Midbrain (tissue), 1 donor: ENCODE measurements around the gene RYR1.
"Not testable (repeated sequence)": the region's sequence is repeated elsewhere in the genome, so short reads cannot be mapped to it uniquely, and the experiment has no call there.

ENCODE experiments used
- DNase-seq: peaks from one replicate; lab custom pipeline; 2025; lab: John Stamatoyannopoulos, UW

Gene RYR1

DNA sequence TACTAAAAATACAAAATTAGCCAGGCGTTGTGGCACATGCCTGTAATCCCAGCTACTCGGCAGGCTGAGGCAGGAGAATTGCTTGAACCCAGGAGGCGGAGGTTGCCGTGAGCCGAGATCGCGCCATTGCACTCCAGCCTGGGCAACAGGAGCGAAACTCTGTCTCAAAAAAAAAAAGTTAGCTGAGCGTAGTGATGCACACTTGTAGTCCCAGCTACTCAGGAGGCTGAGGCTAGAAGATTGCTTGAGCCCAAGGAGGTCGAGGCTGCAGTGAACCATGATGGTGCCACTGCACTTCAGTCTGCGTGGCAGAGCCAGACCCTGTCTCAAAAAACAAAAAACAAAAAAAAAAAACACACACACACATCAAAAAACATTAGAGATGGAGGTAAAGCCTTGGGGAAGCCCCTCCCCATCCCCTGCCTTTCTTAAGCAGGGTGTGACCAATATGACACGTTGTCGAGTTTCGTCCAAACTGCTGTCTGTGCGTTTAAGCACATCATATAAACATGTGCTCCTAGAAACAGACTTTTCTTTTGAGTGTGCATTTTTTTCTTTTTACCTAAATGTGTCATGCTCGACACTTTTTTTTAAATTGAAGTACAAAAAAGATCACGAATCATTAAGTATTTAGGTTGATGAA is 6.3 kb upstream of the RYR1 start:
- DNase-seq = not testable (repeated sequence)

DNA sequence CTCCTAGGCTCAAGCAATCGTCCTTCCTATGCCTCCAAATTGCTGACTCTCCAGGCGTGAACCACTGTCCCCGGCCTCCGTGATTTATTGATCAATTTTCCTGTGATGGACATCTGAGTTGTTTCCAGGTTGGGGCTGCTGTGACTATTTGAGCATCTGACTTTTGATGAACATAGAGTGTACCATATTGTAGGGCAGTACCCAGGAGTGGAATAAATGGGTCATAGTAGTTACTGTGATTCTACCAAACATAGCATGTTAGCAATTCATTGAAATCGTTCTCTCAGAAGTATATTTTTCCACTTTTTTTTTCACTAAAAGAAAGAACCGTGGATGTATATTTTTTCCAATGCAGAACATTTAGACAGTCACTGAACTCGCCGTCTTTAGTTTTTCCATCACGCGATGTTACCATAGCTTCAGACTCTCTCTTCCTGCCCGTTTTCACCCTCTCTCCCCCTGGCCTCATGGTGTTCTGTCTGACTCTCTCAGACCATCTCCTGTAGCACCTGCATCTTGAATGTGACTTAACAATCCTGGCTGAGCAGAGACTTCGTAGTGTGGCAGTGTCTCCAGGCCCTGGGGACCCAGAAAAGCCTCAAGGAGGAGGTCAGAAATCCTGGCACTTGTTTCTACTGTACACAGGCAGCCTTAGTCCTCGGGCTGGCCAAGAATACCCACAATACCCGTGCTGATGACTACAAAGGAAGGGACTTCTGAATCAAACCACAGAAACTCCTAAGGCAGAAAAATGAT is 4.3 kb upstream of the RYR1 start:
- no peak for DNase-seq

DNA sequence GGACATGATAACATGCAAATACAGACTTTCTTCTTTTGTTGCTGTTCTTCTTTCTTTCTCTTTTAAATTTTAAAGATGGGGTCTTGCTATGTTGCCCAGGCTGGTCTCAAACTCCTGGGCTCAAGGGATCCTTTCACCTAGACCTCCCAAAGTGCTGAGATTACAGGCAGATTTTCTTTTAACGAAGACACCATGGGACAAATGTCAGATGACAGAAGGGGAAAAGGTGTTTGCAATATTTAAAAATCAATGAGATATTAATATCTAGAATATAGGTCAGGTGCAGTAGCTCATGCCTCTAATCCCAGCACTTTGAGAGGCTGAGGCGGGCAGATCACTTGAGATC is 3.7 kb upstream of the RYR1 start:
- no peak for DNase-seq

DNA sequence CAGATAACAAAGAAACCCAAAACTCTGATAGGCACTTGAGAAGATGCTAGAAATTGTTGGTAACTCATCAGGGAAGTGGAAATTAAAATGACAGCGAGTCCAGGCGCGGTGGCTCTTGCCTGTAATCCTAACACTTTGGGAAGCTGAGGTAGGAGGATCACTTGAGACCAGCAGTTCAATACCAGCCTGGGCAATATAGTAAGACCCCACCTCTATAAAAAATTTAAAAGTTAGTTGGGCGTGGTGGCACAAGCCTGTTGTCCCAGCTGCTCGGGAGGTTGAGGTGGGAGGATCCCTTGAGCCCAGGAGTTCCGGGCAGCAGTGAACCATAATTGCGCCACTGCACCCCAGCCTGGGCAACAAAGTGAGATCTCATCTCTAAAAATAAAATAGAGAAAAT is 2.6 kb upstream of the RYR1 start:
- no peak for DNase-seq

DNA sequence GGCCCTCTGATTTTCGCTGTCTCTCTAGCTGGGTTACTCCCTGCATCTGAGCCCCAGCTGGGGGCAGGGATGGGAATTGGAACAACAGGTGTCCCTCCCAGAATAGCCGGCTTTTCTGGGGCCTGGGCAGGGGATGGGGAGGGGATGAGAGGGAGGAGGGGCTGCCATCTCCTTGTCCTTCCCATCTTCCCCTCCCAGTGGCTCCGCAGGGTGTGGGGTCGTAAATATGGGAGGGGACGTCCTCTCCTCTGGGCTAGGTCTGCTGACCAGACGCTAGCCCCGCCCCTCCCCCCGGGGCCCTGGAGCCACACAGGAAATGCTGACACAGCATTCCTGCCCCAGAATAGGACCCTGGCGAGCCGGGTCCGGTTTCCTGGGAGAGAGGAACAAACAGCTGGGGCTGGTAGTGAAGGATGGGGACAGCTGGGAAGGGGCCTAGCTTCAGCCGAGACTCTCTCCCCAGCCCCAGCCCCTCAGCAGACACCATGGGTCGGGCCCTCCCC is 1.1 kb downstream of the RYR1 start:
- peak; percentile 14 for DNase-seq

DNA sequence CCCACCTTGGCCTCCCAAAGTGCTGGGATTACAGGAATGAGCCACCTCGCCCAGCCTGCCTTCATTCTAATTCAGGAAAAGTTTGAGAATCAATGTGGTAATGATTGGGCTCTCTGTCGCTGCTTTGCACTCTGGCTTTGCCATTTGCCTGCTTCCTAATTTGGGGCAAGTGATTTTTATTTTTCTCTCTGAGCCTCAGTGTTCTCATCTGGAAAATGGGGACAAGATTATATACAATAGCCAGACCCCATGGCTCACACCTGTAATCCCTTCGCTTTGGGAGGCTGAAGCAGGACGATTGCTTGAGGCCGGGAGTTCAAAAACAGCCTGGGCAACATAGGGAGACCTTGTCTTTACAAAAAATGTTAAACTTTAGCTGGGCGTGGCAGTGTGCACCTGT is 3.8 kb downstream of the RYR1 start:
- DNase-seq = no peak

DNA sequence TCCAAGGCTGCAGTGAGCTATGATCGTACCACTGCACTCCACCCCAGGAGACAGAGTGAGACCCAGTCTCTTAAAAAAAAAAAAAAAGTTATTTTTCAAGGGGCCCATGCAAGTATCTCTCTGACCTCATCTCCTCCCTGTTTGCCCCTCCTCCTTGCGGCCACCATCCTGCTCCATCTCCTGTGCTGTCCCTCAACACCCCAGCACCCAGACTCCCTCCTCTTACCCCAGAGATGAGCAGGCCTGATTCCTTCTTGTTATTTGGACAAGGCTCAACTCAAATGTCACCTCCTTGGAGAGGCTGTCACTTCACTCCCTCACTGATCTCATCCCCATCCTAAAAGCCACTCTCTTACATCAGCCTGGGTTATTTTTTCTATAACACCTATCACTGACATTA is 4.4 kb downstream of the RYR1 start:
- DNase-seq = no peak

DNA sequence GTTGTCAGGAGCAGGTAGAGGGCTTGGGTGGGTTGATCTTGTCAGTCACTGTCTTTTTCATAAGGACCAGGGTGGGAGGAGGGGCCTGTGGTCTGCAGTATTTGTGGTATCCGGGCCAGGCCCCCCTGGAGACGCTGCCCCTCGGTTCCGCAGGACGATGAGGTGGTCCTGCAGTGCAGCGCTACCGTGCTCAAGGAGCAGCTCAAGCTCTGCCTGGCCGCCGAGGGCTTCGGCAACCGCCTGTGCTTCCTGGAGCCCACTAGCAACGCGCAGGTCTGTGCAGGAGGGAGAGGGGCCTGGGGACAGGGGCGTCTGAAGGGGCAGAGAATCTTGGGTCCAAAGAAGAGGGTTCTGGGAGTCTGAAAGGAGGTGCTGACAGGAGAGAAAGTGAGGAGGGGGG is 7.1 kb downstream of the RYR1 start:
- no peak for DNase-seq

DNA sequence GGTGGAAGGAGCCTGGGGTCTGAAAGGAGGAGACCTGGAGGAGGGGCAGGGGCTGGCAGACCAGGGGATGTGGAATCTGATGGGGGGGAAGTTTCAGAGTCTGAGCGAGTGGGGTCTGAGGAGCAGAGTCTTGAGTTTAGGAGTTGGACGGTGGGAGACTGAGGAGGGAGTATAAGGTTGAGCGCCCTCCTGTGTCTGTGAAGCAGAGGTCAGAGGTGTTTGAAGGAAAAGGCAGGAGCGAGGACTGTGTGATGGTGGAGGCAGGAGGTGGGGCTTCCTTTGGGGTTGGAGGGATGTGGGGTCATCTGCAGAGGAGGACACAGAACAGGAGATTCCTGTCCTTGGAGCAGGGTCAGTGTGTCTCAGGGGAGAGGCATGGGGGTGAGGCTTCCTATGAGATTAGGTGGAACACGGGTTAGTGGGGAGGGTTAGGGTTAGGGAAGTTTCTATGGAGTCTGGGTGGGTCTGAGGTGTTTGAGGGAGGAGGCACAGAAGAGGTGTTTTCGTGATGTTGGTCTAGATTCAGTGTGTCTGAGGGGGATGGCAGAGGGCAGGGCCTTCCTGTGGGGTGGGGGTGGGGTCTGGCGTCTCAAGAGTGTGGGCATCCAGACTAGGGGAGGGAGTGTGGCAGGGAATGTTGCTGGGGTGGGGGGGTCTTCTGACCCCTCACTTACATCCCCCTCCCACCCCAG is 8.3 kb downstream of the RYR1 start:
- no peak for DNase-seq

DNA sequence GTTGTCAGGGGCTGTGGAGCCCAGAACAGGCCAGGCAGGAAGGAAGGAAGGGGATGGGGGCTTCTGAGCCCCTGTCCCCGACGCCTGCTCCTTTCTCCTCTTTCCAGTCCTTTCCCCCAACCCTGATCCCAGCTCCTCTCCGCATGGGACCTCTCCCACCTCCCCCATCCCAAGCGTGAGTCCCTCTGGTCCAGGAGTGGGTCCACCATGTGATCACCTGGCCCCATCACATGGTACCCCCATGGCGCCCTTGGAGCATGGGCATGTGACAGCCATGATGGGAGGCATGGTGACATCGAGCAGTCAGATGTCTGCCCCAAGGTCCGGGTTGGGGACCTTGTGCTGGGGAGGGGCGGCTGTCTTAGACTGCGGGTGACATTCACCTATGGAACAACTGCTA is 9.2 kb downstream of the RYR1 start:
- DNase-seq = no peak

DNA sequence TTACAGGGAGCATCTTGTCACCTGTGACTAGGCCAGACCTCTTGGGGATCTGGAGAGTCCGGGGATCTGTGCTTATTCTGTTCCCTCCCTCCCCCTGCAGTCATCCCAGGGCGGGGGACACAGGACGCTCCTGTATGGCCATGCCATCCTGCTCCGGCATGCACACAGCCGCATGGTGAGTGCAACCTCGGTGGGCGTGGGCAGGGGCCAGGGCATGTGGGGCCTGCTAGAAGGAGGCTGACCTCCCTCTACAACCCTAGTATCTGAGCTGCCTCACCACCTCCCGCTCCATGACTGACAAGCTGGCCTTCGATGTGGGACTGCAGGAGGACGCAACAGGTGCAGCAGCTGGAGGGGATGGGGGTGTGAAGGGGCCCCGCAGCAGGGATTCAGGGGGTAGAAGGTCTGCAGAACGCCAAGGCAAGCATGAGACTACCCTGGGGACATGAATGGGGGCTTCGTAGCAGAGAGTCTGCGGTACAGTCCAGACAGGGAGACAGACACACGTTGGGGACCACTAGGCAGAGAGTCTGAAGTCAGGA is 10.0 kb downstream of the RYR1 start:
- DNase-seq = no peak

DNA sequence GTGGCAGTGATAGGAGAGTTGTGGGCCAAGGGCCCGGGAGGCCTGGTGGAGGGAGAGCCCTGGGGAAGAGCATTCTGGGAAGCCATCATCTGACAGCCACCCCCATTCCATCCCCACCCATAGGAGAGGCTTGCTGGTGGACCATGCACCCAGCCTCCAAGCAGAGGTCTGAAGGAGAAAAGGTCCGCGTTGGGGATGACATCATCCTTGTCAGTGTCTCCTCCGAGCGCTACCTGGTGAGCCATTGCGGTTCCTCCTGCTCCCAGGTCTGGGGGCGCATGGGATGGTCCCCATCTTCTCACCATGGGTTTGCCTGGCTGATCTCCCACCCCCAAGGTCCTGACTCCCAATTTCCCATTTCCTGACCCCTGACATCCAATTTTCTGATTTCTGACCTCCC is 10.5 kb downstream of the RYR1 start:
- DNase-seq = no peak

DNA sequence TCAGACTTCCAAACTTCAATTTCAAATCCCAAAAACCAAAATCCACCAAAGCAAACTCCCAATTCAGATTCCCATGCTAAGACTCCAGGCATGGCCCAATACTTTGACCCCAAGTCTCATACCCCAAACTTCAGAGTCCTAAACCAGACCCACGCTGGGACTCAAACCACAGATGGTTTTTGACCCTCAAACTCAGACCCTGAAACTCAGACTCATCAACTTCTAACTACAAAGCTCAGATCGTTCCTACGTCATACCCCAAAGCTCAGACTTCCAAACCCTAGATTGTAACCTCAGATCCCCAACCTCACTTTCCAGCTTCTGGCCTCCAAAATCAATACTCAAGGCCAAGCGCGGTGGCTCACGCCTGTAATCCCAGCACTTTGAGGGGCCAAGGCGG is 11.9 kb downstream of the RYR1 start:
- no peak for DNase-seq

DNA sequence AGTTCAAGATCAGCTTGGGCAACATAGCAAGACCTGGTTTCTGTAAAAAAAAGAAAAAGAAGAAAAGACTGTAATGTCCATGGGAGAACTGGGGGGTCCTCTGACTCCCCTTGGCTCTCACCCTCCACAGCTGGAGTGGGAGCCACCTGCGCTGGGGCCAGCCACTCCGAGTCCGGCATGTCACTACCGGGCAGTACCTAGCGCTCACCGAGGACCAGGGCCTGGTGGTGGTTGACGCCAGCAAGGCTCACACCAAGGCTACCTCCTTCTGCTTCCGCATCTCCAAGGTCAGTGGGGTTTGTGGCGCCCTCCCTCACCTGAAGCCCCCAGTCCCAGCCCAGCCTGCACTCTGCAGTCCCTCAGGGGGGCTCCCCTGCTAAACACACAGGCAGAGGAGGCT is 14.7 kb downstream of the RYR1 start:
- DNase-seq = no peak

DNA sequence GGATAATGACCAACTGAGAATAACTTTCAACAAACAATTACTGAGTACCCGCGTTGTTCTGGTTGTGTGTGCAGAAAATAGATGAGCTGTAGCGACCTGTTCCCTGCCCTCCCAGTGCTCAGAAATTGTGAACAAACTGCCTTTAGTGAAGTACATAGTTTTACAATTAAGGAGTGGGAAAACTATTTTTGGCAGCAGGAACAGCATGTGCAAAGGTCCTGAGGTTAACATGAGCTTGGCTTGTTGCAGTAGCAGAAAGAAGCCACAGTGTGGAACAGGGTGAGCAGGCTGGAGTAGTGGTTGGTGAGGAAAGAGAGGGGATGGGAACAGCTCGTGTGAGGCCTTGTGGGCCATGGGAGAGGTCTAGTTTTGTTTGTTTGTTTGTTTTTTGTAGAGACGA is 16.0 kb downstream of the RYR1 start:
- DNase-seq = no peak

DNA sequence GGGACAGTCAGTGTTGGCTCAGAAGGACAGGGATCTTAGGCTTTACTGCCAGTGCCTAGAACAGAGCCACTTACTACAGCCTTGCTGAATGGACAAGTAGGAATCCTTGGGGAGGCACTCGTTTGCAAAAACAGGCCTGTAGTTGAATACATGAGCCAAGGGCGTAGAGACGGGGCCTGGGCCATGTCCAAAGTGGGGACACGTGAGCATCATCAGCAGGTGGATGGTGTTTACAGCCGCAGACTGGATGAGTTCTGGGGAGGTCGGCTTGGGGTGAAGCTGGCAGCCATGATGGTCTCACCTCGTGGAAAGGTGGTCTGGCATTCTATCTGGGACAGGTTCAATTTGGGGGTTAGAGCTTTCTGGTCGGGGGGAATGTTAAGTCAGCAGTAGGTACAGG is 17.5 kb downstream of the RYR1 start:
- DNase-seq = no peak

DNA sequence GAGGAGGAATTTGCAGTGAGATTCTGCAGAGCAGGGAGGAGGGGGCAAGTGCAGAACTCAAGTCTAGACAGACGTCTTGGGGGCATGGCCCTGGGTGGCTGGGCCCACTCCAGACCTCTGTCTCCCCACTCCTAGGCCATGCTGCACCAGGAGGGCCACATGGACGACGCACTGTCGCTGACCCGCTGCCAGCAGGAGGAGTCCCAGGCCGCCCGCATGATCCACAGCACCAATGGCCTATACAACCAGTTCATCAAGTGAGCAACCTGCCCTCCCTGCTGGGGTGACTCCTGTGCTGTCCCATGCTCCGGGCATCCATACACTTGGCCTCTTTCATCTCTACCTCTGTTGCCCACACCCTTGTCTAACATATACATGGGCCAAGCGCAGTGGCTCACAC is 18.1 kb downstream of the RYR1 start:
- no peak for DNase-seq

DNA sequence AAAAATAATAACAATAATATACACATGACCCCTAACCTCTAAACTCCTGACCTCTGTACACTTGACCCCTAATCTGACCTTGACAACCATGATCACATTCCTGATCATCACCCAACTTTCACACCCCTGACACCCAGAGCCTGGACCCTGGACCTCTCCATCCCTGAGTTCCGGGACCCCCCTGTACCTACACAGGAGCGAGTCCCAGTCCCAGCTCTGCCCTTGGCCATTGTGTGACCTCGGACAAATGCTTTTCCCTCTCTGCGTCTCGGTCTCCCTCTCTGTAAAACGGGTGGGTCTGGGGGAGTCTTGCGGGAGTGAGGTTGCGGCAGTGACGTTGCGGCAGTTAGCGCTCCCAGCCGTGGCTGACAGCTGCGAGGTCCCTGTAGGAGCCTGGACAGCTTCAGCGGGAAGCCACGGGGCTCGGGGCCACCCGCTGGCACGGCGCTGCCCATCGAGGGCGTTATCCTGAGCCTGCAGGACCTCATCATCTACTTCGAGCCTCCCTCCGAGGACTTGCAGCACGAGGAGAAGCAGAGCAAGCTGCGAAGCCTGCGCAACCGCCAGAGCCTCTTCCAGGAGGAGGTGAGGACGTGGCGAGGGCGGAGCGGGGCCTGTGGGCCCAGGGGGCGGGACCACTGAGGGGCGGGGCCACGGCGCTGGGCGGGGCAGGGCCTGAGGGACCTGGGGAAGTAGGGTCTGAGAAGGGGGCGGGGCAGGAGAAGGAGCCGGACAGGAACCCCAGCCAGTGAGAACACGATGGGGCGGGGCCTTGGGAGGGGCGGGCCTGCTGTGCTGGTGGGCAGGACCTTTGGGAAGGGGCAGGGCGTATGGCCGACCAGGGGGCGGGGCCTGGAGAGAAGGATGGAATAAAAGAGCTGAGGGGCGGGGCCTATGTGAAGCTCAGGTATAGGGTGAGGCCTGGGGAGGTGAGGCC is 19.2 kb downstream of the RYR1 start:
- DNase-seq = no peak

DNA sequence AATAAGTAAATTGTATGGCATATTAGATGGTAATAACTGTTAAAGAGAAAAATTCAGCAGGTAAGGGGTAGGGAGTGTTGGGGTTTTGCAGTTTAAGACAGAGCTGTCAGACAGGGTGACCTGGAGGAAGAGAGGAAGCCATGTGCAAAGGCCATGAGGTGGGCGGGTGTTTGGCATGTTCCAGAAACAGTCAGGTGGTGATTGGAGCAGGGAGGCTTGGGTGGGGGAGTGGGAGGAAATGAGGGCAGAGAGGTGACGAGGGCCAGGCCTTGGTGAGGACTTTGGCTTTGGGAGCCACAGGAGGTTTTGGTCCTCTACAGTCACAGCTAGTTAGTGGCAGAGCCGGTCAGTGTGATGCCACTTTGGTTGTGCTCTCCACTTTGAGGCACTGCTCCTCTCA is 20.1 kb downstream of the RYR1 start:
- DNase-seq = no peak

DNA sequence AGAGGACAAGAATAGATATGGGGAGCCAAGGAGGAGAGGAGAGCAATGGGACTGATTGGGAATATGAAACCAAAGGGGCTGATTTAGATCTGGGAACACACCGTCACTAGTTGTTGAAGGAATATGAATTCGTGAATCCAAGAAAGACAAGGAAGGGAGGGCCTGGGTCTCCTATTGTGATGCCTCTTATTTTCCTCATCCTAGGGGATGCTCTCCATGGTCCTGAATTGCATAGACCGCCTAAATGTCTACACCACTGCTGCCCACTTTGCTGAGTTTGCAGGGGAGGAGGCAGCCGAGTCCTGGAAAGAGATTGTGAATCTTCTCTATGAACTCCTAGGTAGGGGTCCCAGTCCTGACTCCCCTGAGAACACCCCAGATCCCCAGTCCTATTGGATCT is 21.5 kb downstream of the RYR1 start:
- DNase-seq = no peak

DNA sequence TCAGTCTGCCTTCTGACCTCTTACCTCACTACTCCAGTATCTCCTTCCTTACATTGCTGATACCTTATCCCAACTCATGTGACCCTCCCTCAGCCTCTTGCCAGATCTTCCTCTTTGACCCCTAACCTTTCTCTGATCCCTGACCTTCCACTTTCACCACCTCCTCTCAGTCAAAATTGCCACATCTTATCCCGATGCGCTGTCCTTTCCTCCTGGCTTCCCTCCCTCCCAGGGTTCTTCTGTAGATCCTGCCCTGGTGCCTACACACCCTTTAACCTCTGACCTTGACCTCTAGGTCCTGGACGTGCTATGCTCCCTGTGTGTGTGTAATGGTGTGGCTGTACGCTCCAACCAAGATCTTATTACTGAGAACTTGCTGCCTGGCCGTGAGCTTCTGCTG is 23.7 kb downstream of the RYR1 start:
- DNase-seq = no peak
